ENCODE measurements around the gene SIGLEC10.

GRCh38 chr19:51440846-51441409, 23.5 kb upstream of the SIGLEC10 start:
- TF ChIP-seq POLR2AphosphoS5 (IDR thresholded peaks at IDR 0.05; ENCODE audit: low read depth, low read length) (no peak), SPI1 (IDR thresholded peaks at IDR 0.05; ENCODE audit: low read depth, low read length) (no peak), POLR2A (IDR thresholded peaks at IDR 0.05; ENCODE audit: low read depth, low read length) (no peak), TAF1 (IDR thresholded peaks at IDR 0.05; ENCODE audit: low read depth, low read length) (no peak), PAX5 (IDR thresholded peaks at IDR 0.05; ENCODE audit: insufficient read depth, low read length, severe bottlenecking) (no peak)

Data from GM12891 (cell line).